ENCODE results near the gene DRC7.
"Not testable (repeated sequence)": the region's sequence is repeated elsewhere in the genome, so short reads cannot be mapped to it uniquely, and the experiment has no call there.

DRC7 gene

GRCh38 chr16:57741660-57742191 is 47.1 kb downstream of the DRC7 start:
- TF ChIP-seq CTCF (IDR thresholded peaks at IDR 0.05; ENCODE audit: low read depth, low read length): no peak
- DNase-seq (ENCODE audit: extremely low read depth, low read depth): no peak

- no peak for DNase-seq (ENCODE audit: extremely low read depth, low read depth)
- no peak for TF ChIP-seq CTCF (IDR thresholded peaks at IDR 0.05; ENCODE audit: low read depth, low read length)
These were observed 47.9 kb downstream of the DRC7 start for GRCh38 chr16:57742543-57742942.

- DNase-seq (ENCODE audit: extremely low read depth, low read depth): no peak
- no peak for TF ChIP-seq CTCF (IDR thresholded peaks at IDR 0.05; ENCODE audit: low read depth, low read length)
These were observed 48.9 kb downstream of the DRC7 start for GRCh38 chr16:57743458-57743857.

GRCh38 chr16:57743886-57744641 is 49.5 kb downstream of the DRC7 start:
- TF ChIP-seq CTCF (IDR thresholded peaks at IDR 0.05; ENCODE audit: low read depth, low read length): no peak
- no peak for DNase-seq (ENCODE audit: extremely low read depth, low read depth)

GRCh38 chr16:57744642-57744903 is 50.0 kb downstream of the DRC7 start:
- TF ChIP-seq CTCF (IDR thresholded peaks at IDR 0.05; ENCODE audit: low read depth, low read length): no peak
- DNase-seq (ENCODE audit: extremely low read depth, low read depth): no peak

- TF ChIP-seq CTCF (IDR thresholded peaks at IDR 0.05; ENCODE audit: low read depth, low read length): no peak
- no peak for DNase-seq (ENCODE audit: extremely low read depth, low read depth)
These were observed 51.2 kb downstream of the DRC7 start for GRCh38 chr16:57745768-57746167.

- DNase-seq (ENCODE audit: extremely low read depth, low read depth): not testable (repeated sequence)
These were observed 51.7 kb downstream of the DRC7 start for GRCh38 chr16:57746316-57746715.

- DNase-seq (ENCODE audit: extremely low read depth, low read depth): no peak
- TF ChIP-seq CTCF (IDR thresholded peaks at IDR 0.05; ENCODE audit: low read depth, low read length): no peak
These were observed 52.5 kb downstream of the DRC7 start for GRCh38 chr16:57747091-57747490.
